Lower leg skin (tissue), 4 donors: ENCODE data around the gene TMEM11. TPM values are rescaled to one million over a fixed set of nuclear protein-coding genes. Genes with fewer than 3 reads are reported as not detected.

ENCODE experiments used
- DNase-seq, 2 donors: peaks; one replicate each; pipeline ENCODE4 v3.0.0-alpha.2; 2019; ENCODE audit warnings: low spot score in 2 of 2
- H3K4me3 ChIP-seq: fragments of 200-600 bp; sonication (generic); 2 replicates; pipeline ENCODE4 v1.5.1; 2017; ENCODE audit warnings: mild to moderate bottlenecking, low read depth; ENCODE audit not compliant: poor library complexity, severe bottlenecking
- CTCF ChIP-seq, 3 donors: fragments of 450-650 bp; IDR thresholded peaks; one replicate each; pipeline ENCODE4 v1.5.1; 2016; ENCODE audit warnings: antibody characterized with exemption in 3 of 3, mild to moderate bottlenecking in 3 of 3, moderate library complexity in 2 of 3
- POLR2A ChIP-seq, 2 donors: fragments of 450-650 bp; IDR thresholded peaks; one replicate each; pipeline ENCODE4 v1.6.1; 2016 to 2017; ENCODE audit warnings: antibody characterized with exemption in 2 of 2, mild to moderate bottlenecking in 1 of 2, moderate library complexity in 1 of 2
- WGBS, 2 donors: methylation state at CpG; one replicate each; pipeline ENCODE4 v1.1.5; 2018; 5-methylcytosine and 5-hydroxymethylcytosine counted together
- intact Hi-C: fragments of 100-400 bp; cut with DNase I; formaldehyde crosslinking; loops from one replicate; pipeline ENCODE4 v1.15.0; 2023; ENCODE audit warnings: low total_unique reads
- total RNA-seq, 4 donors: library from RNA; depleted of rRNA; stranded (reverse); fragments of >200 nt; gene quantifications; one replicate each; pipeline ENCODE4 v1.1.0, GENCODE V29; 2016

TMEM11 gene
- total RNA-seq, 4 donors from 2014 or later = 30.0 to 43.5 (median 37.0) TPM

DNA sequence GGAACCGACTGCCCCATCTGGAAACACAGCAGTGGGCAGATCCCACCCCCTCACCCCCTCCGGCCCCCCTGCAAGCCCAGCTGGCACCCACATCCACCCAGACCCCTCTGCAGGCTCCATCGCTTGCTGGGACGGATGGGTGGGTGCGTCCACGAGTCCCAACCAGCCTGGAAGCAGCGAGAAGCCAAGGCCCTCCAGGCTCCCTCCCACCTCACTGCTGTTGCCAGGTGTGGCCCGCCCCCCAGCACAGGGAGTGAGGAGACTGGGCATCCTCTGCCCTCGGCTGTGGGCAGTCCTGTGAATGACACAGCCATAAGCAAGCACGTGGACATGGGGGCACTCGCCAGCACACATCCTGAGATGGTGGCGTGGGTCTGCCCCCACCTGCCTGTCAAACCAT, 11.4 kb downstream of the TMEM11 start:
- H3K4me3 ChIP-seq = no peak overlapping the region
- no peak for TF ChIP-seq CTCF (IDR thresholded peaks at IDR 0.05)
- no peak for TF ChIP-seq POLR2A (IDR thresholded peaks at IDR 0.05)
- intact Hi-C loops = no loop called here
- DNase-seq = no peak
- WGBS, 2 donors = 59 to 81% methylated on average over 5 to 12 of the region's 12 CpGs

GRCh38 chr17:21201874-21202273, 12.1 kb downstream of the TMEM11 start:
- no peak overlapping the region for H3K4me3 ChIP-seq
- TF ChIP-seq POLR2A (IDR thresholded peaks at IDR 0.05) (no peak), CTCF (IDR thresholded peaks at IDR 0.05) (no peak)
- DNase-seq = no peak
- intact Hi-C loops = no loop called here
- 86% methylated on average over 11 of the region's 11 CpGs for WGBS, 2 donors

DNA sequence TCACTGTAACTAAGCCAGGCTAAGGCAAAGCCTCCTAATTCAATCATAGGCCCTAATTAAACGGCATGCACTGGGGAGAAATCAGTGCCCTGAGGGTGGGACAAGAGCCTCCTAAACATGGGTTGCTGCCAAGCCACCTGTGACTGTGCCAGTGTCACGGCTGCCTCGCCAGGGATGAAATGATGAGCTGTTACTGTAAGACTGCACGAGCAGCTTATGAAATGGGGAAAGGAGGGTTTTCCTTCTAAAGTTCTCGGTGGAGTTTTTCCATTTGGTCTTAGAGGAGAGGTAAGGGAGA, 12.7 kb downstream of the TMEM11 start:
- WGBS, 2 donors = 19% methylated on average over 5 of the region's 5 CpGs

GRCh38 chr17:21200590-21201297, 13.2 kb downstream of the TMEM11 start:
- WGBS, 2 donors = 33 to 36% methylated on average over 15 of the region's 15 CpGs
- TF ChIP-seq POLR2A (IDR thresholded peaks at IDR 0.05) = no peak
- TF ChIP-seq CTCF (IDR thresholded peaks at IDR 0.05) = no peak
- no peak overlapping the region for H3K4me3 ChIP-seq
- DNase-seq = peak in 1 of 2 donors; percentile 85
- intact Hi-C loops = no loop called here

More for the DNA sequence above, 12.7 kb downstream of the TMEM11 start:
- TF ChIP-seq POLR2A (IDR thresholded peaks at IDR 0.05) = no peak
- TF ChIP-seq CTCF (IDR thresholded peaks at IDR 0.05) = no peak
- DNase-seq = no peak
- intact Hi-C loops = no loop called here
- no peak overlapping the region for H3K4me3 ChIP-seq

- intact Hi-C loops = no loop called here
- WGBS, 2 donors = 78 to 82% methylated on average over 10 of the region's 10 CpGs
- no peak for DNase-seq
- H3K4me3 ChIP-seq = no peak overlapping the region
- TF ChIP-seq POLR2A (IDR thresholded peaks at IDR 0.05) = no peak
- no peak for TF ChIP-seq CTCF (IDR thresholded peaks at IDR 0.05)
These were observed 14.1 kb downstream of the TMEM11 start for GRCh38 chr17:21199856-21200255.

DNA sequence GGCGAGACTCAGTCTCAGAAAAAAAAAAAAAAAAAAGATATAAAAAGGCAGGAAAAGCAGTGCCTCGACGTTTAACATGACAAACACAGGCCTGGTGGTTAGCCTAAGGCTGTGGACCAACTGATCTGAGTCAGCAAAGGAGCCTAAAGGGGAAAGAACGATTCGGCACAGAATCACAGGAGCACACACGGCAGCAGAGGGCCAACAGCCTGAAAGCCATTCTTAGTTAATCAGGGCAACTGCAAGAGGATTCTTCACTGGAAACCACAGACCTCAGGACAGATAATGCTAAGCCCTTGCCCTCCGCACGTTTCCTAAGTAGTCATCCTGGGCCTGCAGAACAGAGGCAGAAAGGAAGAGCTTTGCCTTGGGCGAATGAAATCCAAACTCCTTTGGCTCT, 14.7 kb downstream of the TMEM11 start:
- H3K4me3 ChIP-seq = no peak overlapping the region
- intact Hi-C loops = no loop called here
- DNase-seq = no peak
- WGBS, 2 donors = 31 to 48% methylated on average over 9 of the region's 9 CpGs
- TF ChIP-seq POLR2A (IDR thresholded peaks at IDR 0.05) = no peak
